PFSK-1 (cell line): ENCODE results near the gene WDFY2.

Source experiments
- REST ChIP-seq, 2 experiments: IDR thresholded peaks; 2 replicates each; pipeline versions ENCODE4 v1.6.1 to v1.8.0; 2011 to 2012; ENCODE audit warnings: low read depth in 2 of 2, low read length in 2 of 2, control low read depth in 1 of 2, inconsistent platforms in 1 of 2, mild to moderate bottlenecking in 1 of 2, moderate library complexity in 1 of 2; ENCODE audit not compliant: insufficient read depth in 1 of 2
- TAF1 ChIP-seq: IDR thresholded peaks from 2 replicates; pipeline ENCODE4 v1.6.1; 2012; ENCODE audit warnings: low read length, control low read depth, borderline replicate concordance; ENCODE audit not compliant: insufficient read depth

GRCh38 chr13:51782026-51782710 lies 197.9 kb downstream of the WDFY2 start:
- no peak for TF ChIP-seq TAF1
- TF ChIP-seq REST (IDR thresholded peaks at IDR 0.05; ENCODE audit: insufficient read depth in 1 of 2, low read depth in 2 of 2, low read length in 2 of 2): no peak
